Erythroblast (primary cell): ENCODE measurements around the gene CUX1.

Experiments
- GATA1 ChIP-seq: IDR thresholded peaks from 2 replicates; pipeline ENCODE4 v1.6.1; 2011; ENCODE audit warnings: low read depth, mild to moderate bottlenecking, control low read depth, low read length, moderate library complexity
- POLR2A ChIP-seq: IDR thresholded peaks from 2 replicates; pipeline ENCODE4 v1.6.1; 2011; ENCODE audit warnings: mild to moderate bottlenecking, low read length

- no peak for TF ChIP-seq POLR2A
- no peak for TF ChIP-seq GATA1
Measured at GRCh38 chr7:101935521-101936141, 118.2 kb downstream of the CUX1 start.
